ENCODE measurements around the gene SLC25A45.

The SLC25A45 gene

GRCh38 chr11:65402790-65403189, 20.3 kb upstream of the SLC25A45 start:
- no peak for DNase-seq

- DNase-seq = no peak
Measured at GRCh38 chr11:65401803-65402248, 19.4 kb upstream of the SLC25A45 start.

- DNase-seq = no peak
Measured at GRCh38 chr11:65401073-65401802, 18.8 kb upstream of the SLC25A45 start.

DNA sequence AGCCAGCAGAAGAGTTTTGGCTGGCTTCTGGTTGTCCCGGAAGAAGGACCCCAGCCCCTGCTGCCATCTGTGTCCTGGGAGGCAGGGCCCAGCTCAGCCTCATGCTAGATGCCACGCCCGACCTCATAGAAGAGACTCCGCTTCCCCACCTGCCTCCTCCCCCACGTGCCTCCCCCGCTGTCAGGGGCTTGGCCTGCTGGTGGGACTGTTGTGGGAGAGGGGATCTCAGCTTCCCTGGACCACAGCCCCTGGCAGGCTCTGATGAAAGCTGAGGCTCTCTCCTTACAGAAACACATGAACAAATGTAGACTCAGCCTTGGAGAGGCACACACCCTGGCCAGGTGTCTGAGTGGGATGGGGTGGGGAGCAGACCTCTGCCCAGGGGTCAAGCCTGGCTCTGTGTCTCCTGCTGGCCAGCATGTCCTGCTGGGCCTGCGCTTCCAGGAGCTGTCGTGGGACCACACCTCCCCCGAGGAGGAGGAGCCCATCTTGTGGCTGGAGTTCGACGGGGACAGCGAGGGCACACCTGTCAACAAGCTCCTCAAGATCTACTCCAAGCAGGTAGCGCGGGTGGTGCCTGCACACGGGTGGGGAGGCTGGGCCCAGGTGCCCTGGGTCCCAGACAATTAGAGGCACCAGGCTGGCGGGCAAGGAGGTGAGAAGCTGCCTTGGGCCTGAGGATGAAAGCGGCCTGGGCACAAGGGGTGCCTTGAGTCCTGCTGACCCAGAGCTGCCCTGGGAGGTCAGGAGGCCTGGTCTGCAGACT, 18.0 kb upstream of the SLC25A45 start:
- no peak for DNase-seq

DNA sequence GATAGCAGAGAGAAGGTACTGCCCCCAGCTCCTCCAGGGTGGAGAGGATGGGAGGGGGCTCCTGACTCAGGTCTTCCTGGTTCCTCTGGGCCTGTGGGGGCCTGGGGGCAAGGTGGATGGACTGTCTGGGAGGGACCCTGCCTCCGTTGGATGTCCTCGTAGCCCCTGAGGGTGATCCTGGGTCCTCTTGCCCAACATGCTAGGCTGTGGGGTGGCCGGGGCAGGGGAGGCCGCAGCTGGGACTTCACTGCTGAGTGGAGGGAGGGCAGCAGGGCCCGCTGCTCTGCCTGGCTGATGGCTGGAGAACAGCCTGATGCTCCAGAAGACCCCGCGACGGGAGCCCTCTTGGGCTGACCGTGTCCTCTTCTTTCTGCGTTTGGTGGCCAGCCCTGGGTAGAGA, 17.4 kb upstream of the SLC25A45 start:
- DNase-seq = no peak

GRCh38 chr11:65399249-65399648, 16.8 kb upstream of the SLC25A45 start:
- no peak for DNase-seq

DNA sequence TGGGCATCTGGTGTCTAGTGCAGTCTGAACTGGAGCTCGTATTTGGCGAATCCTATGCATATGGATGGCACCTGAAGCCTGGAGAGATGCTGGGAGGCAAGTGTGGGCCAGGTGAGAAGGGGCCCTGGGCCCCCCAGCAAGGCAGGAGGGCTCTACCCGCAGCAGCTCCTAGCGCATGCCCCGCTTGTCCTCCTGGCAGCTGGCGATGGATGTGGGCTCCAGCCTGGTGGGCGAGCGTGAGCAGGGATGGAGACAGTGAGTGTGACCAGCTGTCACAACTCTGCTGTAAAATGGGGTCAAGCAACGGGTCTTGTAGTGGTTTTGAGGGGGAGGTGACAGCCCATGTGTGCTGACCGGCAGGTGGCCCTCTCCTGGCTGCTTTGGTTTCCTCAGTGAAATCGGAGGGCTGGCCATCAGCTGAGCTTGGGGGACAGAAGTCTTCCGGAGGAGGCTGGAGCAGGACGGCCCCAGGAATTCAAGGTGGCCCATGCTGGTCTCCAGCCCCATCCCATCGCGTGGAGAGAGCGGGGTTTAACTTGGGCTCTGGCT, 16.0 kb upstream of the SLC25A45 start:
- DNase-seq = no peak

- no peak for DNase-seq
Measured at GRCh38 chr11:65396769-65397745, 14.6 kb upstream of the SLC25A45 start.

DNA sequence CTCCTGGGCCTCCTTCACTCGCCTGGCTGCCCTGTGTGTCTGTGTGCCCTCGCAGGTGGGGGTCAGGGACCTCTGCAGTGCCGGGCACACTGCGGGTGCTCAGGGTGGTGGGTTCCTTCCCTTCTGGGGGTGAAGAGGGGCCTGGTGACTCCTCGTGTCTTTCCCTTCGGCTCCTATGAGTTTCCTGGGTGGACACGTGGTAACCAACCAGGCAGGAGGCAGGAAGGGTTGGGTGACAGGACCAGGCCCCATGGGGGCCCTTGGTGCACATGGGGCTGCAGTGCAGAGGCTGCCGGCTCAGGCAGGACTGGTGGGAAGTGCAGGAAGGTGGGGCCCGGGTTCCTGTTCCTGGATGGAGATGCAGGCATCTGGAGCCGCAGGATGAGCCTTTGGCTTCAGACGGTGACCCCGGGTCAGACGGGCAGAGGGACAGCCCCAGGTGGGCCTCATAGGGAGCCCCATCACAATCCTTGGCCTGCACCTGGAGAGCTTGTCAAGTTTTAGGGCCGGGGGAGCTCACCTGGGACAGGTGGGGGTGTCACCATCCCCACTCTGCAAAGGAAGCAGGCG, 13.6 kb upstream of the SLC25A45 start:
- DNase-seq = no peak

DNA sequence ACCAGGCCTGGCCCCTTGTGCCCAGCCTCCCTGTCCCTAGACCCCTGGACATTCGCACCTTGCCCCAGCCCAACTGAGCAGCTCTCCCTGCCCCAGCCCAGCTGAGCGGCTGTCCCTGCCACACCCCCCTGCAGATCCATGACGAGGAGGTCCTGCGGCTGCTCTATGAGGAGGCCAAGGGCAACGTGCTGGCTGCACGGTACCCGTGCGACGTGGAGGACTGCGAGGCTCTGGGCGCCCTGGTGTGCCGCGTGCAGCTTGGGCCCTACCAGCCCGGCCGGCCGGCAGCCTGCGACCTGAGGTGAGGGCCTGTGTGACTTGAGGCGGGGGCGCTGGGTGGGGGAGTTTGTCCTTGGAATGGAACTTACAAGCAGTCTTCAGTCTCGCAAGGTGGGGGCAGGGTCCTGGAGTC, 11.7 kb upstream of the SLC25A45 start:
- DNase-seq = no peak

GRCh38 chr11:65393513-65394079, 11.2 kb upstream of the SLC25A45 start:
- DNase-seq = no peak

DNA sequence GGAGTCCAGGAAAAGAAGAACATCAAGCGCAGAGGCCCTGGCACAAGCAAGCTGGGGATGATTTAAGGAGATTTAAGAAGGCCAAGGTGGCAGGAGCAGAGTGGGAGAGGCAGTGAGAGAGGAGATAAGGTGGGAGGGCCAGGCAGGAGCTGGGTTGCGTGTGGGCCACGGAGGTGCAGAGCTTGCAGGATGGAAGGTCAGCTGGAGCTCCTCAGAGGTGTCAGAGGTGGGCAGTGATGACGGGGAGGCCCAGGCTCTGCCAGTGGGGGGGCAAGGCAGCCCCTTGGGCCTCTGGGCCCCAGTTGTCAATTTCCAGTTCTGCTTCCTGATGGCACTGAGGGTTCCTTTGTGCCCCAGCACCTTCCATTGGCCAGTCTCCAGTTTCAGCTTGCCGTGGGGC, 10.5 kb upstream of the SLC25A45 start:
- no peak for DNase-seq

DNA sequence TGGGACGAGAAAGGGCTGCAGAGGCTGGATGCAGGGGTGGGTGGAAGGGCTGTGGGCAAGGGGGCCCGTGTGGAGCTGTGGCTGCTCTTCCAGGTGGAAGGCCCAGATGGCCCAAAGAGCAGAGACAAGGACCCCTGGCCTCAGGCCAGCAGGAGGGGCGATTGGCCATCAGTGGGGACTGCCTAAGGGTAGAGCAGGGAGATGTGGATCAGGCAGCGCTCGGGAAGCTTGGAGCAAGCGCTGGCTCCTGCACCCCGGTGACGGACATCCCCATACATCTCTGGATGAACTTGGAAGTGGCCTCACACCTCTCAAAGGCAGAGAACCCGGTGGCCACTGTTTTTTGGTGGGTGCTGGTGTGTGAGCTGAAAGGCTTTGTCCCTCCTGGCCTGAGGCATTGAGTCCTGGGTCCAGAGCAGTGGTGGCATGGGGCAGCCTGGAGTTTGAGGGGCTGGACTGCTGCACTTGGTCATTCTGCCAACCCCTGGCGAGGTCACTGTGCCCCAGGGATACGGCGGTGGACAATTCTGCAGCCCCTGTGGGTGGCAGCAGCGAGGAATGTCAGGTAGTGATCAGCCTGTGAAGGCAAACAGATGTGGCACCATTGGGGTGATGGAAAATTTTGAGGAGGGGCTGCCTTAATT, 9.9 kb upstream of the SLC25A45 start:
- DNase-seq = no peak

GRCh38 chr11:65390996-65391395, 8.6 kb upstream of the SLC25A45 start:
- no peak for DNase-seq

GRCh38 chr11:65390099-65390941, 7.9 kb upstream of the SLC25A45 start:
- DNase-seq = no peak

DNA sequence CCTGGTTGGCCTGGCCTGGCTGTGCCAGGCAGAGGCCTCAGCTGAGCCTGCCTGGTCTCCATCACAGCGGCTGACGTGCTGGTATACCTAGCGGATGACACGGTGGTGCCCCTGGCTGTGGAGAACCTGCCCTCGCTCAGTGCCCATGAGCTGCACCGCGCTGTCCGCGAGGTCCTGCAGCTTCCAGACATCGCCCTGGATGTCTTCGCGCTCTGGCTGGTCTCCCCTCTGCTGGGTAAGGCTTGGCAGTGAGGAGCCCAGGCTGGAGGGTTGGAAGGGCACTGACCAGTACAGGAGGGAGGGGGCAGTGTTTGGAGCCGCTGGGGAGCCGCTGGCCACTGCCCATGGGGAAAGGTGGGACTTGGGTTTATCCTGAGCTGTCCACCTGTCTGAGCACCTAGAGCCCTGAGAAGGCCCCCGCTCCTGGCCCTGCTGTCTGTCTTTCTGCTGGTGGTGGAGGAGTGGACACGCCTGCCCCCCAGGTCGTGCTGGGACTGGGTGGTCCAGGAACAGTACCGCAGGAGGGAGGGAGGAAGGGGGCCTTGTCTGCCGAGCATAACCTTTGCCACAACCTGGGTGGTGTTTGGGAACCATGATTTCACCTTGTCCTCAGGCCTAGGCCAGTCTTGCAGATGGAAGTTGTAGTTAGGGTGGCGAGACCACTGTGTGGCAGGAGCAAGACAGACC, 7.0 kb upstream of the SLC25A45 start:
- DNase-seq = no peak

DNA sequence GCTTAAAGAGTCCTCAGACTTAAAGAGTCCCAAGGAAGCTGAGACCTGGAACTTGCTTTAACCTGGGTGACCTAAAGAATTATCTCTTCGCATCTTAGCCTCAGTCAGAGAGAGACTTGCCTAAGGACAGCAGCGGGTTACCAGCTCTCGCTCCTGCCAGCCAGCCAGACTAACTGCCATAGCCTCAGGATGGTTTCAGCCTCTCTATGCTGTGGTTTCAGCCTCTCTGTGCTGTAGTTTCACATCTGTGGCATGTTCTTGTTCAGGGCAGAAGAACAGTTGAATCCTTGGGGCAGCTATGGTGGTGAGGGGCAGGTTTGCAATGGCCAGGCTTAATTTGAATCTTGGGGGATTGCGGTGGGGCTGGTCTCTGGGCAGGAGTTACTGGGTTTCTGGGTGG, 6.3 kb upstream of the SLC25A45 start:
- no peak for DNase-seq

- peak; percentile 86 for DNase-seq
Measured at GRCh38 chr11:65386307-65387140, 4.1 kb upstream of the SLC25A45 start, which contains the start of gene FRMD8. Gene FRMD8 (plus strand): TSS chr11:65386637. CDS start chr11:65387037, 400 bp downstream.

Measured in effector CD8-positive, alpha-beta T cell (primary cell).